Measurements from ENCODE around the gene OSBPL10.

DNA sequence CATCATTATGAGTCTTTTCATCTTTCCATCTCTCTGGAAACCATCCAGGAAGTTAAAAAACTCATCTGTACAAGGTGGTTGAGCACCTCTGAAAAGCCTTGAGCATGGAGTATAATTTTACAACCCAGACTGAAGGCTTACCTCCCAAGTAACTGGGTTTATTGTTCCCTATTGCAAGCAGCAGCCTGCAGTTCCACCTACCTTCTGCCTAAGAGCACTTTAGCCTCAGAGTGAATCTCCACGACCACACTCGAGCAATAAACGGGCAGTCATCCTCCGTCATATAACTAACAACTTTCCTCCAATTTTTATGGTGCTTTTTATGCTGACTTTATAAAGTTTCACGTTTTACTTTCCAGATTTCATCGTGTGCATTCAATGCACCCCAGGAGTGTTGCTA lies 32.8 kb downstream of the OSBPL10 start:
- TF ChIP-seq FOXM1 (IDR thresholded peaks at IDR 0.05; ENCODE audit: borderline replicate concordance) (no peak), ELF4 (IDR thresholded peaks at IDR 0.05) (no peak), BHLHE40 (IDR thresholded peaks at IDR 0.05; ENCODE audit: borderline replicate concordance) (no peak), TARDBP (IDR thresholded peaks at IDR 0.05) (no peak)

Measured in HEK293T (cell line).